ENCODE results near the gene ACTR8. TPM values are rescaled to one million over a fixed set of nuclear protein-coding genes. Genes with fewer than 3 reads are reported as not detected.
A peak's percentile ranks its signal among the peaks of the same experiment; 100 is the strongest.

ACTR8 gene
- total and polyA plus RNA-seq, 2 of the 13 experiments (the other 11 are each of a cell fraction or from before 2014, with no cell fraction given), result 15.5 to 29.0 TPM

GRCh38 chr3:53891497-53892285 is 9.7 kb upstream of the ACTR8 start, which contains the start of gene SELENOK (continued):
- TF ChIP-seq SP5 (CRISPR knock-in tag; IDR thresholded peaks at IDR 0.05; ENCODE audit: borderline replicate concordance, low read depth) (peak; percentile 41; the same call in 1 of the 2 replicates), ZNF230 (CRISPR knock-in tag; IDR thresholded peaks at IDR 0.05) (peak; percentile 92; the same call in 1 of the 2 replicates), ZBTB43 (CRISPR knock-in tag; conservative IDR thresholded peaks at IDR 0.05) (no peak), ZNF142 (CRISPR knock-in tag; IDR thresholded peaks at IDR 0.05) (no peak), KIAA2018 (CRISPR knock-in tag; IDR thresholded peaks at IDR 0.05; ENCODE audit: borderline replicate concordance) (no peak), AKNA (CRISPR knock-in tag; IDR thresholded peaks at IDR 0.05; ENCODE audit: borderline replicate concordance) (no peak)

All from HepG2 (cell line).